Pulmonary artery endothelial cell (primary cell): ENCODE measurements around the gene SPAG5. TPM values are rescaled to one million over a fixed set of nuclear protein-coding genes. Genes with fewer than 3 reads are reported as not detected.

Experiments used
- DNase-seq: peaks from one replicate; pipeline ENCODE4 v3.0.0-alpha.2; 2011; ENCODE audit warnings: low read depth, low spot score
- total RNA-seq: library from RNA; depleted of rRNA; stranded (reverse); fragments of >200 nt; gene quantifications from 2 replicates; pipeline ENCODE4 v1.2.3, GENCODE V29; 2014

The SPAG5 gene
- 24.5 and 58.3 TPM in 2 replicates for total RNA-seq

DNA sequence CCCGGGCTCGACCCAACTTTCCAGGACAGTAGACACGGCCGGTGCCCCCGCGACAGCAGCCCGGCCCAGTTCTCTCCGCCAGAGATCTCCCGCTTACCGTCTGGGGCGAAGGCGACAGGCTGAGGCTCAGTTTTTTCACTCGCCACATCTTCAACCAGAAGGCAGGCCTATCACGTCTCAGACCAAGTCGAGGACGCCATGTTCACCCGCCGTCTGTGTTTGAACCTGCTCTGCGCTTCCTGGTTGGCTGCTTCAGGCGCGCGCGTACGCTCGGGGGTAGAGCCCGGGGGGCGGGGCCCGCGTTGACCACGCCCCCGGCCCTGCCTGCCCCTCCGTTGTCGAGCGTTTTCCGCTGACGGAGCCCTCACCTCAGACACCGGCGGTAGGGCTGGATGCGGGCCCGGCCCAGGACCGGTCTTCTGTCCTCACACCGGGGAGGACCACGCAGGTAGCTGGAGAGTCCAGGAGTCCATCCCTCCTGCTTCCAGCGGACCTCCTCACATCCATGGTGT, at the start of gene SPAG5:
TSS of gene SPAG5 (minus strand) at position 227 of the 512 bp plus-strand sequence. CDS start at position 148, 79 bp downstream.
- DNase-seq, result peak; percentile 71

DNA sequence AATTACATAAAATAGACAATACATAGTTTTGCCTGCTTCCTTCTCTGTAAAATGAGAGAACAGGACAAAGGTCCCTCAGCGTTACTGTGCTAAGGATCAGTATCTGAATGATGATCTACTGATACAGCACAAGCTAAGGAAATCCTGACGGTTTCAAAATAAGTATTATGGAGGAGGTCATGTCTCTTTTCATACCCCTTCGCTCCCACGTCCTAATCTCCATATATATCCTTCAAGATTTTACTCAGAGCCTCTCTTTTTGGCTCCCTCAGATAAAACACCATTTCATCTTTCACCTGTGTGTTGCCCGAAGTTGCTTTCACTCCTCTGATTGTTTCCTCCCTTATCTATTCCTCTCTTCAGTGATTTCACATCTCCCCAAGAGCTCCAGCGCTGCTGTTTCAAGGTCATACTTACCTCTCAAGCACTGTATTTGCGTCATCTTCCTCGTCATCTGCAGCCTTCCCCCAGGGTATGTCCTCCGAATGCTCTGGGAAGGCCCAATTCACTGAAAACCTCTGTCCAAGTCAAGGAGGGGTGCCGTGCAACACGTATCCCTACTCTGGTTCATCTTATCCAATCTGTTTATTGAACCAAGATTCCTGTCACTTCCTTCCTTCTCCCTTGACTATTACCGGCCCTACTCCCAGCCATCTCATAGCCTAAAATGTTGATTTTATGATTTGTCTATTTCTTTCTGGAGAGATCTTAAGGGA, 47.4 kb upstream of the SPAG5 start:
- no peak for DNase-seq

DNA sequence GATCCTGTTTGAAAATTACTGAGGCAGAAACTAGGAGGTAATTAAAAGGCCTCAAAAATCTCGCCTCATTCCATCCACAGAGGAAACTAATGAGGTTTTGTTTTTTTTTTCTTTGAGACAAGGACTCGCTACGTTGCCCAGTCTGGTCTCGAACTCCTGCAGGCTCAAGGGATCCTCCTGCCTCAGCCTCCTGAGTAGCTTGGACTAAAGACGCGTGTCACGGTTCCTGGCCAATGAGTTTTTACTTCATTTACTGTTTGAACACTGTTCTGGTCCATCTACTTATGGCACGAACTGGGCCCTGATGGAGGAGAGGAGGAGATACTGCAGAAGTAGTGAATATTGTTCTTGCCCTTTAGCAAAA, 46.7 kb upstream of the SPAG5 start:
- DNase-seq, result no peak

- DNase-seq, result peak; percentile 82
Observed at GRCh38 chr17:28644787-28645575, 46.2 kb upstream of the SPAG5 start, which contains the start of gene BLTP2. BLTP2 (minus strand) TSS chr17:28645158; CDS start chr17:28645056, 102 bp downstream.

DNA sequence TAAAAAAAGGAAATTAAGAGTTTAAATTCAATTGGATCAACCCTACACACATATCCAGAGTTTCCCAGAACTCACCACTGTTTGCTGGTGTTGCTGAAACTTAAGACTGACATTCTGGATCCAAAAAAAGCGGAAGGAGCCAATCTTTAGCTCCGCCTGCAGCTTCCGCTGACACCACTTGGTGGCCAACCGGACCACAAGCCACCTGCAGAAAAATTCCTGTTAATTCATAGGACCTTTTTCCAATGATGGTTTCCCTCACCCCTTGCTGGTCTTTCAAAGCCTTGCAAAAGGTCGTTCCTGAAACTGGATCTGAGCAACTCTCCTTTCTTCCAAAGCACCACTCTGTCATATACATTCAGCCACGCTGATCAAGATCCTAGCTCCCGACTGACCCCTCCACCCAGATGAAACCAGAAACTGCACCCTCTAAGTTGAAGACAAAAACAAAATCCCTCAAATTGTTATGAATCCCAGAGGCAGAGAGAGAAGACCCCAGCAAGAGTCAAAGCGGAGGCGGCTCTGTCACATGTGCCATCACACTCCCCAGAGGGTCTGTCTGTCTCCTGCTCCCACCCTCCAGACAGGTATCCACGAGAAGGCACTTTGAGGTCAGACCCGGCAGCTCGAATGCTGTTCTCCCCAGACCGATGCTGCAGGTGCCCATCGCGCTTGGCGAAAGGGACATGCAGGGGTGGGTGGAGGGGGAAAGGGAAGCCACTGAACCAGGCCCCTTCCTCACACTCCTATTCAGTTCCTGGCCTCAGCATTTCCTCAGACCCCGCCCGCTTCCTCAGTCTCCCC, 45.4 kb upstream of the SPAG5 start:
- DNase-seq, result no peak

GRCh38 chr17:28641579-28641978, 42.8 kb upstream of the SPAG5 start:
- no peak for DNase-seq

DNA sequence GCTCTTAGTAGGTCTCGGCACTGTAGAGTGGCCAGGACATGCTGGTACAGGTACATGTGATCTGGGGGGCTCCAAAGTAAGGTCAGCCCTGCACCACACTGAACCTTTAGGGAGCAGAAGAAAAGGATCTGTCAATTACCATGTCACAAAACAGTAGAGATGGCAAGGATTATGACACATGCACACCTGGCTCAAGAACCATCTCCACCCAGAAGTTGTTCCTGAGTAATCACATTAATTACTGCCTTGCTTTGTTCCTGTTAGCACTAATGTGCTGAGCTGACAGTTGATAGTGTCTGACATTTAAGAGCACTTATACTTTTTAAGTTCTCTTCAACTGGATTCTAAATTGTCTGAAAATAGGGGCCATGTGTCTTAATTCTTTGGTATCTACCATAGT, 36.7 kb upstream of the SPAG5 start:
- DNase-seq, result no peak

- no peak for DNase-seq
Observed at GRCh38 chr17:28634206-28634865, 35.5 kb upstream of the SPAG5 start.

GRCh38 chr17:28626818-28627217, 28.0 kb upstream of the SPAG5 start:
- DNase-seq, result no peak

DNA sequence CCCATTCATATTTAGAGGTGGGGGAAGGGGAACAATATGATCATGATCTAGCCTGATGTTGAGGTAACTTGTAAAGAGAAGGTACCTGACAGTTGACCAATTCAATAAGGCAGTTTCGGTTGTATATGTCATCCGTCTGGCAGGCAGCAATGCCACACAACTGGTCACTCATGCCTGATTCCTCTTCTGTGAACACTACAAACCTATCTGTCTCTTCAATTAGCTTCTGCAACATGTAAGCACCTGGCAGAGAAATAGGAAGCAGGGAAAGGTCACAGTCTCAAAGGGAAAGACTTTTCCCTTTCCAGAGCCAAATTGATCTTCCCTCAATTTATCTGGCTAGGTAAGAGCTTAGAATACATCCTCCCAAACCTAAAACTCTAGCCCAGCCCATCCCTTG, 25.3 kb upstream of the SPAG5 start:
- no peak for DNase-seq

DNA sequence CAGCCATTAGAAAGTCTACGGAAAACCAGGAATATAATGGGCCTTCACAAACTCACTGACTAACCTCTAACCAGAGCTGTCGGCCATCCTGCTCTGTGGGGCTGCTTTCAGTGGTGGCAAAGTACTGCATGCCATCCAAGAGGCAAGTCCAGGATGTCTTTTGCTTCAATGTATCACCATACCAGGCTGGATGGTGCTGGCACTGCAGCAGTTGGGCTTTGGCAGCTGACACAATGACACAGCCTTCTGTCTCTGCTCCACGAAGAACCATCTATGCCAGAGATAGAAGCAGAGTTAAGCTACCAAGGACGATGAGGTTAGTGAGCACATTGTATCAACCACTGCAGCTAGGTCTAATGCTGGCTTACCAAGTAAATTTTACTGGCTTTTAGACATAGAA, 24.9 kb upstream of the SPAG5 start:
- DNase-seq, result no peak

- DNase-seq, result no peak
Observed at GRCh38 chr17:28622186-28622585, 23.4 kb upstream of the SPAG5 start.

DNA sequence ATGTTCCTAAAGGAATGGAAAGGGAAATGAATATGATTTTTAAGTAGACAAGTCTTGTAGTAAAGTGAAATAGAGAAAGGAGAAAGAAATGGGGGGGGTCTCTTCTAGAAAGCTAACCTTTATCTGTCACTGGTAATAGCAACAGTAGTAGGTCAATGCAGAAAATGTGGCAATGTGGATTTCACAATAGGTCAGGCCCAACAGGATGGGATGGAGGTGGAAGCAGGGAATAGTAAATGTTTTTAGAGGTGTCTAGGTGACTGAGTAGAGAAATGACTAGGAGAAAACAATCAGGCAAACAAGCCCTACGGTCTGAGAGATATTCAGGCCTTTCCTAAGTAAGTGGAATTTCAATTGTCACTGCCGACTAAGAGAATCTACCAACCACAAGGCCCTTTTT, 21.2 kb upstream of the SPAG5 start:
- no peak for DNase-seq

DNA sequence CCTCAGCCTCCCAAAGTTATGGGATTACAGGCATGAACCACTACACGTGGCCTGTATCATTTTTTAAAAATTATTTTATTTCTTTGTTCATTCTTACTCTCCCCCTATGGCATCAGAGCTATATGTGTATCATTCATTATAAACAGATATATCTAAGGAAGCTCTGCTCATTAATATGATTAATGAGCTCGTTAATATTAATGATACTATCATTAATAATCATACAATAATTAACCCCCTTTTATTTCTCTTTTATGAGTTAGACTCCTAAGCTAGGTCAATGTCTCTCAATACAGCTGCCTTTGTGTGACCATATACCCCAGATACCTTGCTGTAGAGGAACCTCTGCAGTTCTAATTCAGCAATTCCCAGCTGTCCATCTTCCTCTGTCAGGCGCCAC, 19.6 kb upstream of the SPAG5 start:
- DNase-seq, result no peak

DNA sequence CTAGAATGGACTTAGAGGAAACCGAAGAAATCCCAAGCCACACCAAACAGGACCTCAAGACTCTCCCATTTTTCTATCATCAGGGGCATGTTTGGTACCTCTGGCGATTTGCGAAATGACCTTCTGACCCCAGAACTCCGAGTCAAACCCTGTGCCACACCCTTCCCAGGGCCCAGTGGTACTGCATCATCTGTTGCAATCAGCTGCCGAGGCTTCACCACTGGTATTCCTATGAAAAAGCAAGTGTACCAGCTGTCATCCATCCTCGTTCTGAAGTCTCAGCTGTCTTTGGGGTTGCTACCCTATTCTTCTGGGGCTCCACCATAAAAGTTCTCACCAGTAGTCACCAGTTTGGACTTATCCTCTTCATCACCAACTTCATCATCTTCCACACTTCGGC, 17.5 kb upstream of the SPAG5 start:
- no peak for DNase-seq

- no peak for DNase-seq
Observed at GRCh38 chr17:28615260-28615940, 16.6 kb upstream of the SPAG5 start.

GRCh38 chr17:28613931-28614381, 15.1 kb upstream of the SPAG5 start, which contains the start of gene RSKR:
RSKR (minus strand) TSS chr17:28614185; CDS start chr17:28614161, 24 bp downstream.
- DNase-seq, result no peak

- no peak for DNase-seq
Observed at GRCh38 chr17:28612936-28613872, 14.4 kb upstream of the SPAG5 start.

GRCh38 chr17:28612531-28612930, 13.7 kb upstream of the SPAG5 start:
- no peak for DNase-seq
